ELR (cell line): ENCODE measurements around the gene NFIX.

Experiments used
- DNase-seq: peaks from one replicate; pipeline ENCODE4 v3.0.0-alpha.2; 2015; ENCODE audit warnings: low read depth

NFIX gene

GRCh38 chr19:13037161-13037560 lies 41.9 kb downstream of the NFIX start:
- DNase-seq = peak; percentile 98

GRCh38 chr19:13037731-13038130 lies 42.5 kb downstream of the NFIX start:
- DNase-seq = no peak

DNA sequence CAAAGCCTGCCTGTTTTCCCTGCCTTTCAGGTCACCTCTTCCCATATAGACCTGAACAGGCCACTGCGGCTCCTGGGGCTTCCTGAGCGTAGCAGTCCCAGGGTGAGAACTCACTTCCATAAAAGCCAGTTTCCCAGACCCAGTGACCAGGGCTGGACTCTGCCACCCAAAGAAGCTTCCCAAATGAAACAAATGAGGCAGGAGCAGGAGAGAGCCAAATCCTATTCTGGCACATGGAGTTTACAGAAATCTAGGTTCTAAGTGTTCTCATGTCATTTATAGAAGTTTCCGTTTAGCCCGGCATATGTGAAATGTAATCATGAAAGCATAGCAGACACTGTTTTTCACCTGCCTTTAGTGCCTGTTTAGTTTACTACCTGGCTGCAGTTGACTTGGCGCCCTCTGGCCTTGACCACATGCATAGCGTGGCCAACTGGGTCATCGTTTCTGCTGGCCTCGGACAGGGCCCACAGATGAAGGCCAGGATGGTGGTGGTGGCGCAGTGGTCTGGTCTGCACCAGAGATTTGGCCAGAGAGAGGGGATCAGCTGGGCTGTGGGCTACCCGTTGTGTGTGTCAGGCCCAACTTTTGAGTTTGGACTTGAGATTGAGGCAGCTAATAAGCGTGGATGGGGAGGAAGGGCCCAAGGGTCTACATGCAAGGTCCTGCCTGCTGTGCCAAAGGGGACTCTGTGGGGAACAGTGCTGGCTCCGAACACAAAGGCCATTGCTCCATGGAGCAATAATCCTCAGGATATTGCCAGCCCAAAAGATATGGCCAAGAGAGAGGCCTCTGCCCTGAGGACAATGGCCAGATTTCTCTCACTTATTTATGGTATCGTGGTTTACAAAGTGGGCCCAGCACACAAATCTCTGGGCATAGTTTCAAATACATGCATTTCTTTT lies 43.3 kb downstream of the NFIX start:
- no peak for DNase-seq

DNA sequence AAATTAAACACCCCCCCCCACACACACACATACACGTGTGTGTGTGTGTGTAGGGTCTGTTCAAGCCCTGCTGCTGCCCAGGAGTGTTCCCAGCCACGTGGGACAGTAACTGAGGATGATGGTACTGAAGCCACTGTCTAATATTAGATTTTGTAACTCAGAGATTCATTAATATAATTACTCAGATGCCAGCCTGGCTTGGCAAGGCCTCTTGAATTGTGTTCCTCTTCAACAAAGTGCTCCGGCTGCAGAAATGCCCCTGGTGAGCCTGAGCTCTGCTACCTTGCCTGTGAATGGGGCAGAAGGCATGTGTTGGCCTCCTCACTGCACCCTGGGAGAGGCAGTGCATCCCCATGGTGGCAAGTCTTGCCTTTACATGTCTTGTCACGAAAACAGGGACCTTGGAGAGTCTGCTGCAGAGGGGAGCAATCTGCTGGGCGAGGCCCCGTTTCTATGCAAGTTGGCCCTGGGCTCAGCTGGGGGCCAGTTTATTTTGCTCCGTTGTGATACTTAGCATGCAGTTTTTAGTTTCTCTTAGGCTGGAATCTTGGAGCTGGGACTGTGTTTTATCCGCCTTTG lies 44.0 kb downstream of the NFIX start:
- DNase-seq = no peak

- no peak for DNase-seq
Observed at GRCh38 chr19:13040232-13040947, 45.1 kb downstream of the NFIX start.

DNA sequence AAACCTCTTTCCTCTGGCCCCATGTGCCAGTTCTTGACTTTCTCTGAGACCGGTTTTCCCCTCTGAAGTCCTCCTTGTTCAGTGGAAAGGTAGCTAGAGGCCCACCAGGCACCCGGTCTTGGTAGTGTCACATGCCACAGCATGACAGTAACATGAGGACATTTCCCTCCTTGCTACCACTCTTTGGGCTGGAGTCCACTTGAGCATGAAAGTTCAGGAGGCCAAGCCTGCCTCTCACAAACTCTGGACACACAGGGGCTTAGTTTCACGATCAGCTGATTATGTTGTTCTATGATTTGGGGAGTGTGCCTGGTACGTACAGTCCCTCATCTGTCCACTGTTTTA lies 45.6 kb downstream of the NFIX start:
- DNase-seq = no peak

DNA sequence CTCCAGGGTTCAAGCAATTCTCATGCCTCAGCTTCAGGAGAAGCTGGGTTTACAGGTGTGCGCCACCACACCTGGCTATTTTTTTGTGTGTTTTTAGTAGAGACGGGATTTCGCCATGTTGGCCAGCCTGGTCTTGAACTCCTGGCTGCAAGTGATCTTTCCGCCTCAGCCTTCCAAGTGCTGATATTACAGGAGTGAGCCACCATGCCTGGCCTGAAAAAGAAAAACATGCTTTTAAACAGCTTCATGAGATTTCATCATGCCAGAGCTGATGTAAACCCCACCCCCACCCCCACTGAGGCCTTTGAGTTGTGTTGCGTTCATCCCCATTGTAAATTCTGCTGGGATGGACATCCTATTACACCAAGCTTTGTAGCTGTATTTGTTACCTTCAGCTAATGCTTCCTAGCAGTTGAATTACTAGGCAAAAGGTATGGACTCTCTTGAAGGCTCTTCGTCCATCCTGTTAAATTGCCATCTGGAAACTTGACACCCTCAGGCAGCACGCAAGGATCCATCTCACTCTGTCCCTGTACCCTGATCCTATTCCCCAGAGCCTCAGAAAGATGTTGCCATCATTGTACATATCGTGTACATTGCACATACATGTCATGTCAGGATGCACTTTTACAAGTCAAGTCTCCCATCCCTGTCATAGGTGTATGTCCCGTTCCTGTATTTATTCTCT lies 47.3 kb downstream of the NFIX start:
- no peak for DNase-seq

DNA sequence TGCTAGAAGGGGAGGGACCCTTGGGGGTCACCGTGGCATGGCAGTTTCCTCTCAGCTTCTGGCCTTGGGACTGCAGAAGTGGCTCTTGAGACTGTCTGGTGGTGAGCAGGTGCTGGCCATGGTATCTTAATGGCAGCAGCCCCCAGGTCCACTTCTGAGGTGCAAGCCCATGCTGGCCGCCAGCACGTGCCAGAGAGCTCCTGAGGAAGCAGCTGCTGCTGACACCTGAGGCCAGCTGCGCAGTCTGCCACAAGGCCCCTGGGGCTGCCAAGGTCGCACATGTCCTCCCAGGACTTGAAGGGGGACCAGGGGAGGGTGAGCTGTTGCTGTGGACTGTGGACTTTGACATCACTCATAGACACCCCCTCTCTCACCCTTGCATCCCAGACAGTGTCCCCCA lies 48.0 kb downstream of the NFIX start:
- no peak for DNase-seq

GRCh38 chr19:13044231-13044836 lies 49.1 kb downstream of the NFIX start:
- DNase-seq = peak; percentile 77

DNA sequence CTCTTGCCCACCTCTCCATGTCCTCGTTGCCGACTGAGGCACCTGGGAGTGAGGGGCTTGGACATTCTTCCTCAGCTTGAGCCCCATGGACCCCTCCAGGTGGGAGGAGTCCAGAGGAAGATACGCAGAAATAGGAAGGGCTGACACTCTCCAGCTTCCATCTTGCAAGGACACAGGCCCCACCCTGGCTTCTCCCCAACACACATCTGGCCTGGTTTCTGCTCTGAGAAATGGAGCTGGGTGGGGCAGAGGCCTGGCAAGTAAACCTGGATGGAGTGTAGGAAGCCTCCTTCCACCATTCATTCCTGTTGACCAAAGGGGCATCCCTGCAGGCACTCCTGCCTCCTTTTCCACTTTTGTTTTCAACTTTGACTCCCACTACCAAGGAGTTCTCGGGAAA lies 50.5 kb downstream of the NFIX start:
- DNase-seq = no peak

- no peak for DNase-seq
Observed at GRCh38 chr19:13047374-13047773, 52.1 kb downstream of the NFIX start.

DNA sequence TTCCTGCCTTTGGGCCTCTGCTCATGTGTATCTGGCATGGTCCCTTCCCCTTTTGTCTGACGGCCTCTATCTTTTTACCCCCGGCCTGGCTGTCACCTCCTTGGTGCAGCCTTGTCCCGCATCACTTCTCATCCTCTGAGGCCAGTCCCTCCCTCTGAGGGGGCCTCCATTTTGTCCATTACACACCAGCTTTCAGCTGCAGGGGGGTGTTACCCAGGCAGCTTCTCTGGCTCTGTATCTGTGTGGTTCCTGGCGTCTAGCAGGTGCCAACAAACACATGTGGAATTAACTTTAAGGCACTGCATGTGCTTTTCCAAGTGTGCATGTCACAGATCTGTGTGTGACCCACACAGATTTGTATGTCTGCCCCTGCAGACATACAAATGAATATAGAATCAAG lies 55.0 kb downstream of the NFIX start:
- no peak for DNase-seq

DNA sequence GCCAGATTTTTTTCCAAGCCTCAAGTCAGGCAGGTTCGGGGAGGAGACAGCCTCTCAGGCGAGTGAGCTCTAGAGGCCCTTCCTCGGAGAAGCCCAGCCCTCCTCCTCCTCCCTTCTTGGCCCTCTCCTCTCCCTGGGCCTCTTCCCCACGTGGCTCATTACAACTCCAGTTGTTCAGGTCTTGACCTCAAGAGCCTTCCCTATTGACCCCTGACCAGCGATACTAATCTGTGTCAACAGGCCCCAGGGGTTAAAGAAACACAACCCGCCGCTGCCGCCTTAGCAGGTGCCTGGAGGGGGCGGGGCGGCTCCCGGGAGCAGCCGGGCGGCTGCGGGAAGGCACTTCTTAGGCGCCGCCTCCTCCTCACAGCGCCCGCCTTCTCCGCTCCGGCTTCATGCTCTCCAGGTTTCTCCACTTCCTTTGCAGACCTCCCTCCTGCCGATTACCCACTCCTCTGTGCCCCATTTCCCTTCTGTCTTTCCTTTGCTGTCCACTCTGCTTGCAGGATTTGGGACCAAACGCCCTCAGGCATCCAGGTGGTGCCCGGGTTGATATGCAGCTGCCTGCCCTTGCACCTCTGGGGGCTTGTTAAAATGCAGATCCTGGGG lies 56.4 kb downstream of the NFIX start:
- peak; percentile 63 for DNase-seq

DNA sequence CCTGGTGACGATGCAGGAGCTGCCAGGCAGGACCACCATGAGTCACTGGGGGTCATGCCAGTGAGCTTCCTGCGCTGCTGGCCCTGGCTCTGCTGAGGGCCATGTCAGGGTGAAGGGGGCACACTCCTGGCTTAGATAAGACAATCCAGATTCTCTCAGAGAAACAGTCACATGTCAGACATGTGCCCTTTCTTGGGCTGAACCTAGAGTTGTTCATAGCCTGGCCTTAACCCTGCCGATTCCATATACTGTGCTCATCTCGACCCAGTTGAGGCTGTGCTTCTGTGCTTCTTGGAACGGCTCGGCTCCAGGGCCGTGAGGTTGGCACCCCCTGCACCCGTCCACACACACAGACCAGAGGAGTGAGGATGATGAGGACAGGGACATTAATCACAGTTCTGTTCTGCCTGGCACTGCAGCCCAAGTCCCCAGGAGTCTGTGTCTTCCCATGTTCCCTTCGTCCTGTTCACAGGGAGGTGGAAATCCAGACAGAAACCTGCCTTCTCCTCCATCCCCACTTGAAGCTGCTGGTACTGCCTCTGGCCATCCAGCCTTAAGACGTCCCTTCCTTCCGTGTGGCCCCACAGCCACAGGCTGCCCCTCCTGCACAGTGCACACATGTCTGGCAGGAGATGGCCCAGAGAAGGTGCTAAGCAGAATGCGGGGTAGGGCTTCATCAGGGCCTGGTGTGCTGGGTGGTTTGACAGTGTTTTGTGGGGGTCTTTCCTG lies 57.3 kb downstream of the NFIX start:
- DNase-seq = no peak

- DNase-seq = no peak
Observed at GRCh38 chr19:13053238-13053637, 58.0 kb downstream of the NFIX start.

DNA sequence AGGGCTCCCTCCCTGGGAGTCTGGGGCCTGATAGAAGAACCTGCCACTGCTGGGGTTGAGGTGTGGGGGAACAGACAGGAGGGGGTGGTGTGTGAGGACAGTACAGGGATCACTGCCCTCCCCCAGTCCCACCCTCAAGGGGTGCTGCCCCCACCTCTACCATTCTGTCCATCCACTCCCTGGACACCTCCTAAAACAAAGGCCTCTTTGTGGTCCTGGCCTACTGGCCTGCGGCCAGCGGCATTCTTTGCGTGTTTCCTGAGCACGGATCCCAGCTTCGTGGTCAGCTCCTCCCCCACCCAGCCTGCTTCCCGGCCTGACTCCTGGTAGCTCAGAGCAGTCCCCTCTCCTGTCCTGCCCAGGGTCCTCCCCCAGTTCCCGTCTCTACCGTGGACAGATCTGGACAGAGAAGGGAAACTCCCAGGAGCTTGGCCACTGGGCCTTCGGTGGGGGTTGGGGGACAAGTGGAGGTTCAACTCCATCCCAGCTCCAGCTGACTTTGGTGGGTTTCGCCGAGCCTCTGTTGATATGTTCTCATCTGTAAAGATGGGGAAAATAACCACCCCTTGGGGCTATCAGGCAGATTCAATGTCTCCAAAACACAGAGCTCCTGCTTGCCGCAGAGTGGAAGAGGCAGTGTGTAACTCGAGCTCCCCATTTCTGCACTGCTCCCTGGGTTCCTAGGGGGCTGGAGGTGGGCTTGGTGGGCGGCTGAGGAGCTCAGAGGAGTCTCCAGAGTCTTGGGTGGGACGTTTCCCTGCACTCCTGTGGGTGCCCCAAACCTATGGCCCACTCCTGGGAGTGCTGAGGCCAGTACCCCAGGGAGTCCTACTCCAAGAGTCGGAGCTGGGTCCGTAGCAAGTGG lies 58.7 kb downstream of the NFIX start:
- DNase-seq = peak; percentile 98

DNA sequence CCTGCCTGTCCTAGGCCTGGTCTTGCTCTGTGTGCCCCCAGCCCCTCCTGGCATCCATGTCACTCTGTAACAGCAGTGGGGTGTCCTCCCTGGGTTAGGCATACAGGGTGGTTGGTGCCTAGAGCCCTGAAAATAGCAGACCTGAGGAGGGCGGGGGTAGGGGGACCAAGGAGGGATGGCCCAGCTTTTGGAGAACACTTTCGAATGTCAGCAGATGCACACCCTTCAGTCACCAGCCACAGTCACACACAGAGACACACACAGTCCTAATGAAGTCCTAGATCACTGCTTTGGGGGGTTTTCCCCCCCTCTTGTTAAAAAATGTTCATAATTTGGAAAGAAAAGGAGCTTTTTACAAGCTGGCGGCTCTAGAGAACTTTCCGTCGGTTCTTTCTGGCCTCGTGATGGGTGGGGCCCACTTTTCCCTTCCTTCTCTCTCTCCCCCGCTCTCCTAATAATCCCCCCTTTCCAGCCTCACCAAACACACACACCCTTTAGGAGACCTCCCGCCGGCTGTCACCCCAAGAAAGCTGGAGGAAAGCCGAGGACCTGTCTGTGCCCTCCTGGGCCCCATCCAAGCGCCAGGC lies 59.4 kb downstream of the NFIX start:
- peak; percentile 23 for DNase-seq

DNA sequence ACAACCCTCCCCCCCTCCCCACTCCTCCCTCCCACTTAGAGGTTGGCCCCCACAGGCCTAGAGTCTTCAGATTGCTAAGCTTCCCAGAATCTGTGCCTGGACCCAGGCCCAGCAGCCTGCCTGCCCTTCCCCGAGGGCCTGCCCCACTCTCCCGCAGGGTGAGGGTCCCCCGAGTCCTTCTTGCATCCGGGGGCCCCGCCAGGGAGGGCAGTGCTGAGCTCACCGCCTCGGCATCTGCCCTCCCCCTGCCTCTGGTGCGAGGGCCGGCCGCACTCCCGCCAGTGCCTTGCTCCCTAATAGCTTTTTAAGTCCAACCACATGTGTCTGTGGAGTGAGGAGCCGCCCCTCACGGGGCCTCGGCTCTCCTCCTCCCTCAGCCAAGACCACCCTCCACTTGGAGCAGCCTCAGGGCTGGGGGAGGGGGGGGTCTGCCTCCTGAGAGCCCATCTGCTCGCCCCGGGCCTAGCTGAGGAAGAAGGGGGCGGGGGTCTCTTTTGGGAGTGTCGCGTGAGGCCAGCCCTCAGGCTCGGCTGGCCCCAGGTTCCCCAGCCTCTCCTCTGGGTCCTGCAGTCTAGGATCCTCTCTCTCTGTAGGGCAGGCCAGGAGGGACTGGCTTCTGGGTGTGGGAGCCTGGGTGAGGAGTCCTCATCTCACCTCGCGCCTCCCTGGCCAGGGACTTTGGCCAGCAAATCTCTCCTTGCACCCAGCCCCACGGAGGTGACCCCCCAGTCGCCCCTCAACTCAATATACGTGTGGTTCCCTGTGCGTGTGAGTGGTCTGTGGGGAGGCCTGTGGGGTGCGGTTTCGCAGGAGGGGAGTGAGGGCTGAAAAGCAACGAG lies 60.2 kb downstream of the NFIX start:
- DNase-seq = peak; percentile 89
